HG03469 (cell line): Measurements from ENCODE around the gene MTARC2.
"Not testable (repeated sequence)": the region's sequence is repeated elsewhere in the genome, so short reads cannot be mapped to it uniquely, and the experiment has no call there.

Experiments used
- ATAC-seq: cut with Tn5 transposase; IDR thresholded peaks from one replicate; pipeline ENCODE4 v1.9.1; 2021; ENCODE audit warnings: mild to moderate bottlenecking, moderate library complexity, moderate number of reproducible peaks; ENCODE audit not compliant: unreplicated experiment

MTARC2 gene

GRCh38 chr1:220732137-220732536, 16.0 kb upstream of the MTARC2 start:
- no peak for ATAC-seq

- ATAC-seq: no peak
Observed at GRCh38 chr1:220732621-220733020, 15.5 kb upstream of the MTARC2 start.

- peak; percentile 66 for ATAC-seq
Observed at GRCh38 chr1:220733086-220733601, 15.0 kb upstream of the MTARC2 start.

GRCh38 chr1:220734571-220735326, 13.4 kb upstream of the MTARC2 start:
- ATAC-seq: no peak

- ATAC-seq: not testable (repeated sequence)
Observed at GRCh38 chr1:220736283-220736682, 11.8 kb upstream of the MTARC2 start.

- no peak for ATAC-seq
Observed at GRCh38 chr1:220741349-220741748, 6.8 kb upstream of the MTARC2 start.

GRCh38 chr1:220741825-220742224, 6.3 kb upstream of the MTARC2 start:
- ATAC-seq: no peak

- no peak for ATAC-seq
Observed at GRCh38 chr1:220742520-220742919, 5.6 kb upstream of the MTARC2 start.

- no peak for ATAC-seq
Observed at GRCh38 chr1:220746851-220747250, 1.3 kb upstream of the MTARC2 start.

- ATAC-seq: no peak
Observed at GRCh38 chr1:220747437-220748088, 559 bp upstream of the MTARC2 start.

GRCh38 chr1:220748936-220749335, 814 bp downstream of the MTARC2 start:
- no peak for ATAC-seq

- no peak for ATAC-seq
Observed at GRCh38 chr1:220750131-220750515, 2.0 kb downstream of the MTARC2 start.

- no peak for ATAC-seq
Observed at GRCh38 chr1:220751111-220751510, 3.0 kb downstream of the MTARC2 start.

- no peak for ATAC-seq
Observed at GRCh38 chr1:220754212-220754917, 6.2 kb downstream of the MTARC2 start.

GRCh38 chr1:220754918-220755295, 6.8 kb downstream of the MTARC2 start:
- ATAC-seq: no peak

GRCh38 chr1:220755309-220755708, 7.2 kb downstream of the MTARC2 start:
- no peak for ATAC-seq

- ATAC-seq: no peak
Observed at GRCh38 chr1:220757441-220757840, 9.3 kb downstream of the MTARC2 start.

- no peak for ATAC-seq
Observed at GRCh38 chr1:220759147-220759546, 11.0 kb downstream of the MTARC2 start.

GRCh38 chr1:220761688-220762427, 13.7 kb downstream of the MTARC2 start:
- ATAC-seq: no peak

- ATAC-seq: no peak
Observed at GRCh38 chr1:220764757-220765156, 16.6 kb downstream of the MTARC2 start.
